Activated CD8-positive, alpha-beta T cell treated with anti-CD3 and anti-CD28 coated beads, Interleukin-2, amount 10 ng/mL, durations not matched to agents 7 days and 5 days (primary cell): Measurements from ENCODE around the gene PCCA. TPM values are rescaled to one million over a fixed set of nuclear protein-coding genes. Genes with fewer than 3 reads are reported as not detected.

ENCODE experiments used
- ATAC-seq: fragments of 150-1000 bp; cut with Tn5 transposase; one replicate; pipeline ENCODE4 v1.10.0; 2021; ENCODE audit warnings: moderate library complexity
- CTCF ChIA-PET: fragments of 350-600 bp; sonication (Branson Sonifier 250); formaldehyde crosslinking; loops from one replicate; lab custom pipeline; 2021; ENCODE audit warnings: antibody characterized with exemption; lab: Charles Lee
- POLR2A ChIA-PET: fragments of 350-600 bp; sonication (Branson Sonifier 250); formaldehyde crosslinking; loops from one replicate; lab custom pipeline; 2021; ENCODE audit warnings: antibody characterized with exemption; lab: Charles Lee
- DNase-seq: peaks from one replicate; pipeline ENCODE4 v3.0.0-alpha.2; 2020
- H3K27ac Mint-ChIP-seq: one replicate; pipeline ENCODE4 v1.8.0; 2021; ENCODE audit warnings: mild to moderate bottlenecking, mixed read lengths
- H3K27me3 Mint-ChIP-seq: one replicate; pipeline ENCODE4 v1.8.0; 2021; ENCODE audit warnings: low read depth, mixed read lengths
- H3K36me3 Mint-ChIP-seq: one replicate; pipeline ENCODE4 v1.8.0; 2021; ENCODE audit warnings: low read depth, mixed read lengths
- H3K4me1 Mint-ChIP-seq: one replicate; pipeline ENCODE4 v1.8.0; 2021; ENCODE audit warnings: low read depth, mixed read lengths
- H3K4me3 Mint-ChIP-seq: one replicate; pipeline ENCODE4 v1.8.0; 2021; ENCODE audit warnings: mild to moderate bottlenecking, mixed read lengths
- H3K9me3 Mint-ChIP-seq: one replicate; pipeline ENCODE4 v1.8.0; 2022; ENCODE audit warnings: mixed read lengths; ENCODE audit not compliant: insufficient read depth
- total RNA-seq, 2 experiments: library from RNA; stranded (reverse); gene quantifications; one replicate each; pipeline ENCODE4 v1.2.3, GENCODE V29; 2021

PCCA gene
- total RNA-seq, 2 experiments from 2014 or later: 11.4 to 12.2 TPM

GRCh38 chr13:100443278-100443997 is 354.5 kb downstream of the PCCA start:
- no peak overlapping the region for H3K4me3 Mint-ChIP-seq
- no peaks in the 10 kb centered on the region for H3K36me3 Mint-ChIP-seq
- ATAC-seq (no peak), DNase-seq (no peak)
- H3K9me3 Mint-ChIP-seq: no peaks in the 10 kb centered on the region
- peaks cover 2% of the 10 kb centered on the region for H3K4me1 Mint-ChIP-seq
- POLR2A ChIA-PET: no interaction called here
- H3K27ac Mint-ChIP-seq: no peak overlapping the region
- CTCF ChIA-PET: interaction anchor here (0.5 to 1.4 kb wide), 3 partner anchors 10 to 72 kb away, joined by 3 read pairs; no protein-coding TSS in a partner anchor
- no peaks in the 10 kb centered on the region for H3K27me3 Mint-ChIP-seq

GRCh38 chr13:100443998-100444328 is 355.1 kb downstream of the PCCA start:
- Mint-ChIP-seq H3K27me3 (no peaks in the 10 kb centered on the region), H3K36me3 (no peaks in the 10 kb centered on the region), H3K4me1 (peaks cover 2% of the 10 kb centered on the region), H3K9me3 (no peaks in the 10 kb centered on the region), H3K4me3 (no peak overlapping the region), H3K27ac (no peak overlapping the region)
- ATAC-seq (no peak), DNase-seq (no peak)
- ChIA-PET POLR2A (no interaction called here), CTCF (interaction anchor here (1.3 kb wide), 1 partner anchor 71 kb away, joined by 3 read pairs; no protein-coding TSS in a partner anchor)

GRCh38 chr13:100447831-100448230 is 358.9 kb downstream of the PCCA start:
- ChIA-PET CTCF (no interaction called here), POLR2A (no interaction called here)
- Mint-ChIP-seq H3K4me3 (no peak overlapping the region), H3K27me3 (no peaks in the 10 kb centered on the region), H3K36me3 (no peaks in the 10 kb centered on the region), H3K27ac (no peak overlapping the region), H3K4me1 (peaks cover 2% of the 10 kb centered on the region), H3K9me3 (no peaks in the 10 kb centered on the region)
- DNase-seq (no peak), ATAC-seq (no peak)

GRCh38 chr13:100451923-100452322 is 363.0 kb downstream of the PCCA start:
- Mint-ChIP-seq H3K4me3 (no peak overlapping the region), H3K27me3 (no peaks in the 10 kb centered on the region), H3K27ac (peak overlapping the region; percentile 64), H3K9me3 (no peaks in the 10 kb centered on the region), H3K36me3 (no peaks in the 10 kb centered on the region), H3K4me1 (peaks cover 10% of the 10 kb centered on the region)
- no peak for DNase-seq
- POLR2A ChIA-PET: no interaction called here
- CTCF ChIA-PET: no interaction called here
- ATAC-seq: no peak

GRCh38 chr13:100454876-100455275 is 366.0 kb downstream of the PCCA start:
- Mint-ChIP-seq H3K9me3 (no peaks in the 10 kb centered on the region), H3K36me3 (no peaks in the 10 kb centered on the region), H3K4me1 (peaks cover 10% of the 10 kb centered on the region), H3K27me3 (no peaks in the 10 kb centered on the region), H3K4me3 (no peak overlapping the region), H3K27ac (no peak overlapping the region)
- CTCF ChIA-PET: no interaction called here
- POLR2A ChIA-PET: no interaction called here
- ATAC-seq: no peak
- DNase-seq: no peak

GRCh38 chr13:100458673-100459072 is 369.8 kb downstream of the PCCA start:
- H3K27me3 Mint-ChIP-seq: no peaks in the 10 kb centered on the region
- H3K4me3 Mint-ChIP-seq: no peak overlapping the region
- H3K36me3 Mint-ChIP-seq: no peaks in the 10 kb centered on the region
- H3K9me3 Mint-ChIP-seq: no peaks in the 10 kb centered on the region
- CTCF ChIA-PET: no interaction called here
- no peak for DNase-seq
- H3K27ac Mint-ChIP-seq: no peak overlapping the region
- ATAC-seq: no peak
- POLR2A ChIA-PET: no interaction called here
- H3K4me1 Mint-ChIP-seq: peaks cover 10% of the 10 kb centered on the region

GRCh38 chr13:100459747-100460146 is 370.9 kb downstream of the PCCA start:
- ChIA-PET POLR2A (no interaction called here), CTCF (interaction anchor here (1.2 kb wide), 1 partner anchor 20 kb away, joined by 3 read pairs; no protein-coding TSS in a partner anchor)
- Mint-ChIP-seq H3K4me1 (peaks cover 10% of the 10 kb centered on the region), H3K27me3 (no peaks in the 10 kb centered on the region), H3K27ac (no peak overlapping the region), H3K36me3 (no peaks in the 10 kb centered on the region), H3K9me3 (no peaks in the 10 kb centered on the region), H3K4me3 (no peak overlapping the region)
- ATAC-seq (no peak), DNase-seq (no peak)

GRCh38 chr13:100460266-100460665 is 371.4 kb downstream of the PCCA start:
- no peak for ATAC-seq
- no peak overlapping the region for H3K27ac Mint-ChIP-seq
- peaks cover 5% of the 10 kb centered on the region for H3K4me1 Mint-ChIP-seq
- ChIA-PET CTCF (interaction anchor here (0.9 to 1.2 kb wide), 2 partner anchors 20 to 55 kb away, joined by 3 to 4 read pairs; no protein-coding TSS in a partner anchor), POLR2A (no interaction called here)
- no peaks in the 10 kb centered on the region for H3K36me3 Mint-ChIP-seq
- H3K4me3 Mint-ChIP-seq: no peak overlapping the region
- no peak for DNase-seq
- no peaks in the 10 kb centered on the region for H3K9me3 Mint-ChIP-seq
- H3K27me3 Mint-ChIP-seq: no peaks in the 10 kb centered on the region

- Mint-ChIP-seq H3K9me3 (no peaks in the 10 kb centered on the region), H3K27ac (no peak overlapping the region), H3K27me3 (no peaks in the 10 kb centered on the region), H3K4me1 (peaks cover 3% of the 10 kb centered on the region), H3K36me3 (no peaks in the 10 kb centered on the region), H3K4me3 (no peak overlapping the region)
- CTCF ChIA-PET: interaction anchor here (0.9 to 1.2 kb wide), 2 partner anchors 21 to 54 kb away, joined by 3 to 4 read pairs; no protein-coding TSS in a partner anchor
- DNase-seq (no peak), ATAC-seq (no peak)
- POLR2A ChIA-PET: no interaction called here
These were observed 371.9 kb downstream of the PCCA start for GRCh38 chr13:100460791-100461190.

GRCh38 chr13:100461309-100462030 is 372.6 kb downstream of the PCCA start:
- H3K9me3 Mint-ChIP-seq: no peaks in the 10 kb centered on the region
- no peak for ATAC-seq
- H3K27ac Mint-ChIP-seq: no peak overlapping the region
- POLR2A ChIA-PET: no interaction called here
- no peak for DNase-seq
- CTCF ChIA-PET: no interaction called here
- no peak overlapping the region for H3K4me3 Mint-ChIP-seq
- peaks cover 3% of the 10 kb centered on the region for H3K4me1 Mint-ChIP-seq
- no peaks in the 10 kb centered on the region for H3K36me3 Mint-ChIP-seq
- H3K27me3 Mint-ChIP-seq: no peaks in the 10 kb centered on the region

- POLR2A ChIA-PET: no interaction called here
- CTCF ChIA-PET: no interaction called here
- Mint-ChIP-seq H3K27ac (no peak overlapping the region), H3K4me1 (peaks cover 3% of the 10 kb centered on the region), H3K36me3 (no peaks in the 10 kb centered on the region), H3K9me3 (no peaks in the 10 kb centered on the region), H3K4me3 (no peak overlapping the region), H3K27me3 (no peaks in the 10 kb centered on the region)
- DNase-seq (no peak), ATAC-seq (no peak)
These were observed 375.1 kb downstream of the PCCA start for GRCh38 chr13:100464006-100464405.

GRCh38 chr13:100465558-100465957 is 376.7 kb downstream of the PCCA start:
- H3K27ac Mint-ChIP-seq: no peak overlapping the region
- ATAC-seq (no peak), DNase-seq (no peak)
- H3K9me3 Mint-ChIP-seq: no peaks in the 10 kb centered on the region
- H3K36me3 Mint-ChIP-seq: no peaks in the 10 kb centered on the region
- H3K4me1 Mint-ChIP-seq: peaks cover 3% of the 10 kb centered on the region
- CTCF ChIA-PET: no interaction called here
- POLR2A ChIA-PET: interaction anchor here (0.6 kb wide), 1 partner anchor 70 kb away, joined by 6 read pairs; no protein-coding TSS in a partner anchor
- H3K27me3 Mint-ChIP-seq: no peaks in the 10 kb centered on the region
- no peak overlapping the region for H3K4me3 Mint-ChIP-seq
